ENCODE results near the gene CFAP20DC. TPM values are rescaled to one million over a fixed set of nuclear protein-coding genes. Genes with fewer than 3 reads are reported as not detected.

The CFAP20DC gene
- total and polyA plus RNA-seq, 2 of the 4 experiments (the other 2 are of a cell fraction): 1.2 to 1.6 TPM

DNA sequence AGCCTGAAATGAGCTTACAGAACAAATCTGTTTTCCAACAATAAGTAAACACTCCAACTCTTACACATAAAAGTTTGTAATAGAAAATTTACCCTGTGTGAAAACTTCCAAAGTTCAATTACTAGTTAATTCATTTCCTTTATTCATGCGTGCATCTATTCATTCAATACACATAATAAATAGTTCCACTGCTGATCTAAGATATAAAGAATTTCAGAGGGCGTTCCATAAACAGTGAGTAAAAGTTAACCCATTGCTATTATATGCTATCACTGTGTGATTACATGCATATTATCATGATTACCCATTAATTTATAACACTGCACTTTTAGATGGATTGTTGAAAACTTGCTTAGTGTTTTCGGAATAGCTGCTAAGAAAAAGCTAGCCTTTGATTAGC lies 36.2 kb upstream of the CFAP20DC start:
- no peak for DNase-seq
- POLR2A ChIA-PET (ENCODE audit: unreplicated experiment): no interaction called here
- H4K8ac ChIP-seq (ENCODE audit: low read depth in 2 of 2, low read length in 2 of 2): no peak overlapping the region; a peak in 1 of 4 replicates
- no peaks in the 10 kb centered on the region for H3K9me3 ChIP-seq (ENCODE audit: control insufficient read depth, insufficient read depth, low read length)
- in situ Hi-C loops (cut with MboI; ENCODE audit: low sequenced_read_pairs): no loop called here
- H3K4ac ChIP-seq (ENCODE audit: low read depth, low read length): no peak overlapping the region
- ATAC-seq (ENCODE audit: low read depth): no peak
- no peak overlapping the region for H3K23ac ChIP-seq (ENCODE audit: low read depth, low read length)
- no peaks in the 10 kb centered on the region for H3K27me3 ChIP-seq (ENCODE audit: control insufficient read depth, insufficient read depth, low read length)
- H3K9ac ChIP-seq (ENCODE audit: low read depth, low read length): no peak overlapping the region
- CTCF ChIA-PET: no interaction called here
- H2AK5ac ChIP-seq (ENCODE audit: low read depth, low read length): no peak overlapping the region
- no peak overlapping the region for H2BK120ac ChIP-seq (ENCODE audit: low read depth, low read length)
- no CpG with 5 or more reads among the region's 3 CpGs for WGBS, 2 experiments (ENCODE audit: extremely low coverage in 2 of 2, insufficient read length in 1 of 2)
- no peaks in the 10 kb centered on the region for H3K9me1 ChIP-seq (ENCODE audit: insufficient read depth, low read length)
- no peak overlapping the region for H2BK15ac ChIP-seq (ENCODE audit: low read depth, low read length)
- no peak overlapping the region for H3K56ac ChIP-seq (ENCODE audit: extremely low read depth, insufficient read depth, low read length)
- peaks cover 2% of the 10 kb centered on the region; the same call in 1 of the 2 replicates for H3K4me1 ChIP-seq (ENCODE audit: control insufficient read depth, insufficient read depth, low read length)
- H2BK20ac ChIP-seq (ENCODE audit: low read depth, low read length): no peak overlapping the region
- H3K27ac ChIP-seq (ENCODE audit: insufficient read depth, low read length): no peak overlapping the region
- H3K4me3 ChIP-seq (ENCODE audit: insufficient read depth, low read depth, low read length): no peak overlapping the region
- intact Hi-C loops (cut with micrococcal nuclease): no loop called here
- H2AFZ ChIP-seq (replicated peaks; ENCODE audit: low read length, poor library complexity): no peak overlapping the region
- dilution Hi-C loops (cut with HindIII; ENCODE audit: low sequenced_read_pairs, unreplicated experiment): no loop called here
- no peak overlapping the region for H3K14ac ChIP-seq (replicated peaks; ENCODE audit: low read depth, low read length)
- TF ChIP-seq MAFK (IDR thresholded peaks at IDR 0.05; ENCODE audit: low read depth, low read length) (no peak), RAD21 (IDR thresholded peaks at IDR 0.05; ENCODE audit: low read length) (no peak), RFX5 (IDR thresholded peaks at IDR 0.05; ENCODE audit: low read depth, low read length) (no peak), FOS (IDR thresholded peaks at IDR 0.05; ENCODE audit: low read depth, low read length) (no peak), CEBPB (IDR thresholded peaks at IDR 0.05; ENCODE audit: low read depth, low read length) (no peak), NFE2L2 (IDR thresholded peaks at IDR 0.05; ENCODE audit: low read depth, low read length) (no peak), BHLHE40 (IDR thresholded peaks at IDR 0.05; ENCODE audit: low read depth, low read length) (no peak)
- TF ChIP-seq, protein P1, sequence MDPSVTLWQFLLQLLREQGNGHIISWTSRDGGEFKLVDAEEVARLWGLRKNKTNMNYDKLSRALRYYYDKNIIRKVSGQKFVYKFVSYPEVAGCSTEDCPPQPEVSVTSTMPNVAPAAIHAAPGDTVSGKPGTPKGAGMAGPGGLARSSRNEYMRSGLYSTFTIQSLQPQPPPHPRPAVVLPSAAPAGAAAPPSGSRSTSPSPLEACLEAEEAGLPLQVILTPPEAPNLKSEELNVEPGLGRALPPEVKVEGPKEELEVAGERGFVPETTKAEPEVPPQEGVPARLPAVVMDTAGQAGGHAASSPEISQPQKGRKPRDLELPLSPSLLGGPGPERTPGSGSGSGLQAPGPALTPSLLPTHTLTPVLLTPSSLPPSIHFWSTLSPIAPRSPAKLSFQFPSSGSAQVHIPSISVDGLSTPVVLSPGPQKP (IDR thresholded peaks at IDR 0.05; ENCODE audit: borderline replicate concordance, low read depth, low read length): no peak
- TF ChIP-seq, protein P2, sequence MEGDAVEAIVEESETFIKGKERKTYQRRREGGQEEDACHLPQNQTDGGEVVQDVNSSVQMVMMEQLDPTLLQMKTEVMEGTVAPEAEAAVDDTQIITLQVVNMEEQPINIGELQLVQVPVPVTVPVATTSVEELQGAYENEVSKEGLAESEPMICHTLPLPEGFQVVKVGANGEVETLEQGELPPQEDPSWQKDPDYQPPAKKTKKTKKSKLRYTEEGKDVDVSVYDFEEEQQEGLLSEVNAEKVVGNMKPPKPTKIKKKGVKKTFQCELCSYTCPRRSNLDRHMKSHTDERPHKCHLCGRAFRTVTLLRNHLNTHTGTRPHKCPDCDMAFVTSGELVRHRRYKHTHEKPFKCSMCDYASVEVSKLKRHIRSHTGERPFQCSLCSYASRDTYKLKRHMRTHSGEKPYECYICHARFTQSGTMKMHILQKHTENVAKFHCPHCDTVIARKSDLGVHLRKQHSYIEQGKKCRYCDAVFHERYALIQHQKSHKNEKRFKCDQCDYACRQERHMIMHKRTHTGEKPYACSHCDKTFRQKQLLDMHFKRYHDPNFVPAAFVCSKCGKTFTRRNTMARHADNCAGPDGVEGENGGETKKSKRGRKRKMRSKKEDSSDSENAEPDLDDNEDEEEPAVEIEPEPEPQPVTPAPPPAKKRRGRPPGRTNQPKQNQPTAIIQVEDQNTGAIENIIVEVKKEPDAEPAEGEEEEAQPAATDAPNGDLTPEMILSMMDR (conservative IDR thresholded peaks at IDR 0.05; ENCODE audit: low read depth, low read length): no peak
- H3K79me1 ChIP-seq (ENCODE audit: low read depth in 1 of 2, low read length in 2 of 2): no peaks in the 10 kb centered on the region
- peak overlapping the region; percentile 70; the same call in 1 of the 2 replicates for H3K18ac ChIP-seq (ENCODE audit: low read depth, low read length)
- H3K4me2 ChIP-seq (ENCODE audit: low read depth, low read length): no peak overlapping the region; the same call in 1 of the 2 replicates
- H4K20me1 ChIP-seq (ENCODE audit: insufficient read depth, low read length): no peaks in the 10 kb centered on the region
- no peak overlapping the region for H4K91ac ChIP-seq (ENCODE audit: insufficient read depth, low read depth, low read length)
- no peaks in the 10 kb centered on the region for H3K36me3 ChIP-seq (ENCODE audit: control insufficient read depth, insufficient read depth, low read length)
- peak overlapping the region; percentile 54 for H2BK5ac ChIP-seq (ENCODE audit: low read depth, low read length, poor library complexity, severe bottlenecking)
- H4K5ac ChIP-seq (ENCODE audit: low read depth, low read length): peak overlapping the region; percentile 31; the same call in 1 of the 2 replicates
- BruUV-seq (replicated peaks): no TSS peak
- no peak overlapping the region for H2AK9ac ChIP-seq (replicated peaks; ENCODE audit: low read depth, low read length, poor library complexity)
